ENCODE measurements around the gene OR4A5.
"Not testable (repeated sequence)": the region's sequence is repeated elsewhere in the genome, so short reads cannot be mapped to it uniquely, and the experiment has no call there.

The OR4A5 gene

GRCh38 chr11:54706532-54706931 is at the start of gene OR4A5:
OR4A5 (plus strand) TSS chr11:54706832; CDS start chr11:54706885, 53 bp downstream.
- not testable (repeated sequence) for TF ChIP-seq CTCF (IDR thresholded peaks at IDR 0.05)

Measured in LNCAP (cell line).